ENCODE results near the gene PPME1. TPM values are rescaled to one million over a fixed set of nuclear protein-coding genes. Genes with fewer than 3 reads are reported as not detected.

PPME1 gene
- total and polyA plus RNA-seq, 9 of the 15 experiments (the other 6 are each of a cell fraction or from before 2014, with no cell fraction given): 9.8 to 81.7 (median 37.6) TPM

- no peak for ATAC-seq
- no peak overlapping the region for H3K9ac ChIP-seq (ENCODE audit: insufficient read depth in 1 of 2, low read depth in 2 of 2, low read length in 2 of 2)
- no peaks in the 10 kb centered on the region for H3K9me1 ChIP-seq (ENCODE audit: control insufficient read depth, insufficient read depth, low read length)
- no peaks in the 10 kb centered on the region for H3K36me3 ChIP-seq (ENCODE audit: control insufficient read depth, insufficient read depth, low read length)
- H2AFZ ChIP-seq (ENCODE audit: low read depth, low read length): no peak overlapping the region
- TF ChIP-seq HNRNPH1 (optimal IDR thresholded peaks at IDR 0.05; ENCODE audit: low read depth, low read length): no peak
- peak; percentile 55 for TF ChIP-seq CEBPB (tag; IDR thresholded peaks at IDR 0.05)
- TF ChIP-seq CEBPG (CRISPR knock-in tag; IDR thresholded peaks at IDR 0.05): no peak
- peak in 1 of 2 experiments; percentile 39; a peak in 1 of 4 replicates for TF ChIP-seq CEBPG (tag; conservative IDR thresholded peaks at IDR 0.05 in 1 of 2, IDR thresholded peaks at IDR 0.05 in 1 of 2)
- H3K27ac ChIP-seq (ENCODE audit: extremely low read depth, low read depth, low read length): no peak overlapping the region
- no peak for FAIRE-seq
- no peaks in the 10 kb centered on the region for H4K20me1 ChIP-seq (replicated peaks; ENCODE audit: control insufficient read depth, insufficient read depth, low read length)
- H3K4me2 ChIP-seq (ENCODE audit: insufficient read depth, low read length): no peak overlapping the region
- H3K27me3 ChIP-seq (ENCODE audit: control insufficient read depth in 2 of 2, insufficient read depth in 2 of 2, low read length in 2 of 2): peaks cover 23 to 39% of the 10 kb centered on the region in 2 experiments; a peak in 4 of 5 replicates
- H3K4me1 ChIP-seq (replicated peaks in 1 of 2; ENCODE audit: control insufficient read depth in 2 of 2, insufficient read depth in 2 of 2, low read length in 2 of 2): no peaks in the 10 kb centered on the region
- no peak overlapping the region for H3K4me3 ChIP-seq
- no TSS peak for BruUV-seq (replicated peaks)
- in situ Hi-C loops (cut with MboI) (no loop called here), intact Hi-C loops (cut with micrococcal nuclease) (no loop called here)
- no peaks in the 10 kb centered on the region for H3K9me3 ChIP-seq (replicated peaks; ENCODE audit: control insufficient read depth, insufficient read depth, low read depth, low read length)
- CTCF ChIA-PET (ENCODE audit: low intra/inter-chr PET ratio): no interaction called here
- no peaks in the 10 kb centered on the region for H3K79me2 ChIP-seq (ENCODE audit: control insufficient read depth, insufficient read depth, low read length)
- 1% methylated on average over 11 of the region's 11 CpGs for WGBS (ENCODE audit: insufficient coverage, low coverage, missing lambda C conversion rate)
- no peak for DNase-seq (ENCODE audit: extremely low read depth in 1 of 4, low spot score in 3 of 4)
- POLR2A ChIA-PET: interaction anchor here (0.6 to 1.3 kb wide), 5 partner anchors 9 to 757 kb away, joined by 3 to 6 read pairs (median 3); no protein-coding TSS in a partner anchor
Observed at GRCh38 chr11:74269161-74269811, 98.2 kb downstream of the PPME1 start.

DNA sequence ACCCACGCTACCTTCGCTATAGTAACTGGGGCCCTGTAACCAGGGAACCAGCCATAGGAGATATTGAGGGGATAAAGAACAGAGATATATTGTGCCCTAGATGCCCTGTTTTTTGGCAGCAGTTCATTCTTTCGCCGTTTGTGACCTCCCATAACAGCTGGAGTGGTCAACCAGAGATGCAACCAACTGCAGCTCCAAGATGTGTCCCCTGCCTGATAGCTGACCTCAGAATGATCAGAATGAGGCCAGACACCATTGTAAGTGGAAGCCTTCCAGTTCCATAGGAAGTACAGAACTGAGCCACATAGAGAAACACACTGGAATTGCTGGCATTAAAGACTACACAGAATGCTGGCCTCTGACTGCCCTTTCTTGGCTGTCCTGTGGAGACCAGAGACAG is 101.2 kb downstream of the PPME1 start:
- DNase-seq (ENCODE audit: extremely low read depth in 1 of 4, low spot score in 3 of 4): no peak
- ChIA-PET POLR2A (no interaction called here), CTCF (ENCODE audit: low intra/inter-chr PET ratio) (no interaction called here)
- in situ Hi-C loops (cut with MboI) (no loop called here), intact Hi-C loops (cut with micrococcal nuclease) (no loop called here)
- Histone ChIP-seq H3K4me3 (no peak overlapping the region), H3K9me1 (ENCODE audit: control insufficient read depth, insufficient read depth, low read length) (no peaks in the 10 kb centered on the region), H3K36me3 (ENCODE audit: control insufficient read depth, insufficient read depth, low read length) (no peaks in the 10 kb centered on the region), H3K9me3 (replicated peaks; ENCODE audit: control insufficient read depth, insufficient read depth, low read depth, low read length) (no peaks in the 10 kb centered on the region), H3K79me2 (ENCODE audit: control insufficient read depth, insufficient read depth, low read length) (no peaks in the 10 kb centered on the region), H3K4me1 (replicated peaks in 1 of 2; ENCODE audit: control insufficient read depth in 2 of 2, insufficient read depth in 2 of 2, low read length in 2 of 2) (no peaks in the 10 kb centered on the region), H3K4me2 (ENCODE audit: insufficient read depth, low read length) (no peak overlapping the region), H3K27me3 (ENCODE audit: control insufficient read depth in 2 of 2, insufficient read depth in 2 of 2, low read length in 2 of 2) (peaks cover 28 to 32% of the 10 kb centered on the region in 2 experiments; a peak in 4 of 5 replicates), H3K9ac (ENCODE audit: insufficient read depth in 1 of 2, low read depth in 2 of 2, low read length in 2 of 2) (no peak overlapping the region), H2AFZ (ENCODE audit: low read depth, low read length) (no peak overlapping the region), H4K20me1 (replicated peaks; ENCODE audit: control insufficient read depth, insufficient read depth, low read length) (no peaks in the 10 kb centered on the region), H3K27ac (ENCODE audit: extremely low read depth, low read depth, low read length) (no peak overlapping the region)
- no peak for ATAC-seq
- FAIRE-seq: no peak
- no TSS peak for BruUV-seq (replicated peaks)
- WGBS (ENCODE audit: insufficient coverage, low coverage, missing lambda C conversion rate): 0% methylated on average over 4 of the region's 4 CpGs
- TF ChIP-seq YBX1 (IDR thresholded peaks at IDR 0.05) (no peak), RBM15 (IDR thresholded peaks at IDR 0.05; ENCODE audit: insufficient read depth, low read length) (no peak), PHTF2 (CRISPR knock-in tag; IDR thresholded peaks at IDR 0.05) (no peak), ZNF324 (CRISPR knock-in tag; IDR thresholded peaks at IDR 0.05) (no peak), ZNF197 (CRISPR knock-in tag; IDR thresholded peaks at IDR 0.05; ENCODE audit: low read depth) (no peak), ZNF24 (IDR thresholded peaks at IDR 0.05) (no peak), ZNF586 (CRISPR knock-in tag; conservative IDR thresholded peaks at IDR 0.05) (no peak), ZKSCAN1 (IDR thresholded peaks at IDR 0.05; ENCODE audit: low read depth, low read length) (no peak), ATF1 (CRISPR knock-in tag; IDR thresholded peaks at IDR 0.05) (no peak), ATF1 (tag; IDR thresholded peaks at IDR 0.05) (no peak), GTF2A2 (tag; IDR thresholded peaks at IDR 0.05) (no peak)
- TF ChIP-seq, protein P1, sequence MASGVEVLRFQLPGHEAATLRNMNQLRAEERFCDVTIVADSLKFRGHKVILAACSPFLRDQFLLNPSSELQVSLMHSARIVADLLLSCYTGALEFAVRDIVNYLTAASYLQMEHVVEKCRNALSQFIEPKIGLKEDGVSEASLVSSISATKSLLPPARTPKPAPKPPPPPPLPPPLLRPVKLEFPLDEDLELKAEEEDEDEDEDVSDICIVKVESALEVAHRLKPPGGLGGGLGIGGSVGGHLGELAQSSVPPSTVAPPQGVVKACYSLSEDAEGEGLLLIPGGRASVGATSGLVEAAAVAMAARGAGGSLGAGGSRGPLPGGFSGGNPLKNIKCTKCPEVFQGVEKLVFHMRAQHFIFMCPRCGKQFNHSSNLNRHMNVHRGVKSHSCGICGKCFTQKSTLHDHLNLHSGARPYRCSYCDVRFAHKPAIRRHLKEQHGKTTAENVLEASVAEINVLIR (CRISPR knock-in tag; IDR thresholded peaks at IDR 0.05): no peak
- TF ChIP-seq, protein P2, sequence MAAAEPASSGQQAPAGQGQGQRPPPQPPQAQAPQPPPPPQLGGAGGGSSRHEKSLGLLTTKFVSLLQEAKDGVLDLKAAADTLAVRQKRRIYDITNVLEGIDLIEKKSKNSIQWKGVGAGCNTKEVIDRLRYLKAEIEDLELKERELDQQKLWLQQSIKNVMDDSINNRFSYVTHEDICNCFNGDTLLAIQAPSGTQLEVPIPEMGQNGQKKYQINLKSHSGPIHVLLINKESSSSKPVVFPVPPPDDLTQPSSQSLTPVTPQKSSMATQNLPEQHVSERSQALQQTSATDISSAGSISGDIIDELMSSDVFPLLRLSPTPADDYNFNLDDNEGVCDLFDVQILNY (CRISPR knock-in tag; IDR thresholded peaks at IDR 0.05): no peak
